GM21526 (cell line): Measurements from ENCODE around the gene ARSI.
"Not testable (repeated sequence)": the region's sequence is repeated elsewhere in the genome, so short reads cannot be mapped to it uniquely, and the experiment has no call there.

ENCODE experiments used
- ATAC-seq: cut with Tn5 transposase; IDR thresholded peaks from one replicate; pipeline ENCODE4 v1.9.1; 2021; ENCODE audit warnings: moderate library complexity; ENCODE audit not compliant: unreplicated experiment, low FRiP score

Gene ARSI

DNA sequence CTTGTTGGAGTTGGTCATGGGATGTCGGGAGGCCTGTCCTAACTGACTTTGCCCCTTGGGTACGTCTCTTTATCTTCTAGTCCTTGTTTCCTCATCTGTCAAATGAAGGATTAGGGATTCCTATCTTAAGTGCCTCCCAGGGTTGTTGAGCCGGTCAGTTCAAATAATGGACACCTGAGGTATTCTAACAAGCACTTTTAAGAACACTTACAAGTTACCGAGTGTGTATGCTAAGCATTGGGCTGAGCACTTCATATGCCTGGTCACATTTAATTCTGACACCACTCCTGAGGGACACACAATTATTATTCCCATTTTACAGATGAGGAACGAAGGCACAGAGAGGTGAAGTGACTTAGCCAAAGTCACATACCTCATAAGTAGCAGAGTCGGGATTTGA, 50.2 kb downstream of the ARSI start:
- ATAC-seq: no peak

DNA sequence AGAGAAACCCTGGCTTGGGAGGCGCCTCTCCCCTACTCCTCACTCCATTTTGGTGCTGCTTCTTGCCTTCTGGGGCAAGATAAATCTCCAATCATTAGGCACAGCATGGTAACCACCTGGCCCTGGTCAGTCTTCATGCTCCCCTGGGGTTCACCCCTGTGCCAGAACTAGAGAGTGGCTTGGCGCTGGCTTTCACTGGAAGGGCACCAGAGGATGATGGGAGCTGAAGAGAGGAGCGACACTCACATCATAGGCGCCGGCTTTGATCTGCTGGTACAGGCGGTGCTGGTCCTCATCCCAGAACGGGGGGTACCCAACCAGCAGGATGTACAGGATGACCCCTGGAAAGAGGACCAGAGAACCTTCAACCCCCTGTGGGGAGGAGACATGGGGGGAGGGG, 51.2 kb downstream of the ARSI start:
- ATAC-seq: no peak

DNA sequence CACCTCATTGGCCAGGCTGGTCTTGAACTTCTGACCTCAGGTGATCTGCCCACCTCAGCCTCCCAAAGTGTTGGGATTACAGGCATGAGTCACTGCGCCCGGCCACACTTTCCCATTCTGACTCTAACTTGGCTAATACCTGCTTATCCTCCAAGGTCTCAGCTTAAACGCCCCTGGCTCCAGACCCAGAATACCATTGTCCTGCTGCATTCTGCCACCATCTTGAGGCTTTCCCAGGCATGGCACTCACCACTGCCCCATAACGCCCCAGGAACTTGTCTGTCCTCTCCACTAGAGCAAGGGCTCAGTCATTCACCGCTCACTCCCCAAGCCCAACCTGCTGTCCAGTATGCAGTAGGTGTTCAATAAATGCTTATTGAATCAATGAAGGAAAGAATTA, 53.0 kb downstream of the ARSI start:
- no peak for ATAC-seq

DNA sequence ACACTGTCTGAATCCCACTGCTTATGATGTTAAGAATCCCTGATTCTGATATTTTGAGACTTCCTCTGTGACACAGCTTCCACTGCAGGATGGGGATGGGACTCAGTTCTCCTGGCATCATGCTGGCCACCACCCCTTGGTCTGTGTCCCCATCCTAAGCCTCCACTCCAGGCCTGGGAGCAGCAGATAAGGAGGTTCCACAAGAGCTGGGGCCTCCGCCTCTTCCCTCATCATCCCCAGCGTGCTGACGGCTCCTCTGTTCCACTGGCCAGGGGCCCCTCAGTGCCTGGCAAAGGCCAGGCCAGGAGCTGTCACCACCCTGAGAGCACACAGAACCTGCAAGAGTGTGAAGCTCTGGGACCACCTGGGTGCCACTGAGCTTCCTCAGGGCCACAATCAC, 53.8 kb downstream of the ARSI start:
- ATAC-seq: no peak

DNA sequence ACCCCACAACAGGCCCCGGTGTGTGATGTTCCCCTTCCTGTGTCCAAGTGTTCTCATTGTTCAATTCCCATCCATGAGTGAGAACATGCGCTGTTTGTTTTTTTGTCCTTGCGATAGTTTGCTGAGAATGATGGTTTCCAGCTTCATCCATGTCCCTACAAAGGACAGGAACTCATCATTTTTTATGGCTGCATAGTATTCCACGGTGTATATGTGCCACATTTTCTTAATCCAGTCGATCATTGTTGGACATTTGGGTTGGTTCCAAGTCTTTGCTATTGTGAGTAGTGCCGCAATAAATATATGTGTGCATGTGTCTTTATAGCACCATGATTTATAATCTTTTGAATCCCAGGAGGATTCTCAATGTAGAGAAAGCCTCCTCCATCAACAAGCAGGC, 54.2 kb downstream of the ARSI start:
- ATAC-seq: not testable (repeated sequence)

DNA sequence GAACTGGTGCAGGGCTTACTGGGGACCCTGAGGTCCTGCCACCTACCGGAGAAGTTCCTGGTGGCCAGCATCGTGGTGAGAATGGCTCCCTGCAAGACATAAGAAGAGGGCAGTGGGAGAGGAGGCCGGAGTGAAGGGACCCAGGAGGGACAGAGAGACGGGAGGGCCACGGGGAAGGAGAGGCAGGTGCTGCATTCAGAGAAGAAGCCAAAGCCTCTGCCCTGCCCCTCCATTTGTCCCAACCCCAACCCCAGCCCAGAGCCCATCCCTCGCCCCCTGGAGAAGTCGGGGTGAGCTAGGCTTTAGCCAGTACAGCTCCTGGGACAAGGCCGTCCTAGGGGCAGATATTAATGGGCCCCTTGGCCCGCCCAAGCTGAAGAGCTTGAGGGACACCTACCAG, 55.0 kb downstream of the ARSI start:
- no peak for ATAC-seq

DNA sequence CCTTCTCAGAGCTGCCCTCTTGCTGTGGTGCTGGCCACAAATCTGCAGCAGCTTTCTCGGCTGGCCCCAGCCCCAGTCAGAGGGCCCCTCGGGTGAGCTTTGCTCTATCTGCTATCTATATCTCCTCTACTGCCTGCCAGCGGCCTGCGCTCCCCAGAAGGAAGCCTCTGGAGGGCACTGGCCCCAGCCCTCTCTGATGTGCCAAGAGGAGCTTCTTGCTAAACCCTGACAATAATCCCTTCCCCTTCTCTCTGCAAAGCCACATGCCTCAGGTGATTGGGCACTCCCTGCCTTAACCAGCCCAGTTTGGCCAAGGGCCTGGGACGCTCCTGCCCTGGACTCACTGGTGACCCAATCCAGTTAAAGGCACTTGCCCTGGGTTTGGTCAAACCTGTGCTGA, 55.9 kb downstream of the ARSI start:
- no peak for ATAC-seq

DNA sequence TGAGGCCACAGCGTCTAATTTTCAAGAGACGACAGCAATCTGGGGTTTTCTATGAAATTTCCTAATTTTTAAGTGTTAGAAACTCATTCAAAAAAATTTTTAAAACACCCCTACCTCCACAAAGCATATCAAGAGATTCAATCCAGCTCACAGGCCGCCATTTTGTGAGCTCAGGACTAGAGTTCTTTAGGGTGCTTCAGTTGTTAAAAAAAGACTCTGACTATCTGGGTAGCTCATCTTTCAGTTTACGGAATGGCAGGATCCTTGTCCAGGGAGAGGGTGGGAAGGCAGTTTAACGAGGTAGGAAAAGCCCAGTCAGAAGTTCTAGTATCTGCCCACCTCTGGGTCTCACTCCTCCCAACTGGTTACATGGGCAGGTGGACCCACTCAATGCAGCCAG, 56.3 kb downstream of the ARSI start:
- ATAC-seq: no peak
